Measurements from ENCODE around the gene ZNF304.
A peak's percentile ranks its signal among the peaks of the same experiment; 100 is the strongest.

The ZNF304 gene

DNA sequence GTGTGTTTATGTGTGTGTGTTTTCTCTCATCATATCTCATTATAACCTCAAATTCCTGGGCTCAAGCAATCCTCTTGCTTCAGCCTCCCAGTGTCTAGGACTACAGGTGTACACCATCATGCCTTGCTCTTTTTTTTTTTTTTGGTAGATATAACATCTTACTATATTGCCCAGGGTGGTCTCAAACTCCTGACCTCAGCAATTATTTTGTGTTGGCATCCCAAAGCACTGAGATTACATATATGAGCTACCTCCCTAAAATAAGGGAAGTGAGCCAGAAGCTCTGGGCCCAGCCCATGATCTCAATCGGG lies 31.2 kb upstream of the ZNF304 start:
- no peak overlapping the region for H2BK120ac ChIP-seq (ENCODE audit: low read depth, low read length)
- peaks cover 11% of the 10 kb centered on the region for H3K79me1 ChIP-seq (ENCODE audit: low read depth, low read length)
- peak overlapping the region; percentile 81 for H3K27ac ChIP-seq (replicated peaks; ENCODE audit: low read length)
- H3K9ac ChIP-seq (ENCODE audit: low read depth, low read length, poor library complexity): no peak overlapping the region
- H3K4ac ChIP-seq (ENCODE audit: low read length): no peak overlapping the region
- peak overlapping the region; percentile 66 for H3K18ac ChIP-seq (ENCODE audit: low read length)
- H3K4me1 ChIP-seq (ENCODE audit: control insufficient read depth in 2 of 2, insufficient read depth in 1 of 2, low read depth in 1 of 2, low read length in 2 of 2): peaks cover 8 to 14% of the 10 kb centered on the region in 2 donors
- no peak overlapping the region for H4K91ac ChIP-seq (ENCODE audit: low read depth, low read length, poor library complexity)
- H2BK5ac ChIP-seq (ENCODE audit: low read length): no peak overlapping the region
- H2AK5ac ChIP-seq (ENCODE audit: low read depth, low read length): no peak overlapping the region
- peaks cover 8 to 14% of the 10 kb centered on the region in 2 donors for H3K36me3 ChIP-seq (replicated peaks in 1 of 2; ENCODE audit: control insufficient read depth in 2 of 2, insufficient read depth in 2 of 2, low read length in 2 of 2)
- H3K4me2 ChIP-seq (ENCODE audit: insufficient read depth, low read length, poor library complexity, severe bottlenecking): peak overlapping the region; percentile 63
- H3K14ac ChIP-seq (ENCODE audit: low read length): no peak overlapping the region
- WGBS, 2 donors (ENCODE audit: extremely low coverage in 2 of 2, insufficient read length in 2 of 2, insufficient replicate concordance in 1 of 2): no CpG with 5 or more reads among the region's 1 CpG
- H2BK12ac ChIP-seq (ENCODE audit: low read length): no peak overlapping the region
- DNase-seq (ENCODE audit: low spot score): no peak
- no peaks in the 10 kb centered on the region for H3K27me3 ChIP-seq (ENCODE audit: control insufficient read depth in 3 of 3, insufficient read depth in 3 of 3, low read depth in 1 of 3, low read length in 3 of 3)
- H3K23ac ChIP-seq (ENCODE audit: low read depth, low read length, poor library complexity): no peak overlapping the region
- H4K8ac ChIP-seq (ENCODE audit: low read depth, low read length): no peak overlapping the region
- H2BK15ac ChIP-seq (ENCODE audit: low read length): no peak overlapping the region
- no peaks in the 10 kb centered on the region for H3K9me3 ChIP-seq (replicated peaks in 1 of 2; ENCODE audit: control insufficient read depth in 2 of 2, insufficient read depth in 1 of 2, low read depth in 1 of 2, low read length in 2 of 2)
- peak overlapping the region; percentile 86 for H2AFZ ChIP-seq (ENCODE audit: low read length)
- H3K4me3 ChIP-seq (ENCODE audit: low read length in 2 of 2): peak overlapping the region; percentile 72 to 85

DNA sequence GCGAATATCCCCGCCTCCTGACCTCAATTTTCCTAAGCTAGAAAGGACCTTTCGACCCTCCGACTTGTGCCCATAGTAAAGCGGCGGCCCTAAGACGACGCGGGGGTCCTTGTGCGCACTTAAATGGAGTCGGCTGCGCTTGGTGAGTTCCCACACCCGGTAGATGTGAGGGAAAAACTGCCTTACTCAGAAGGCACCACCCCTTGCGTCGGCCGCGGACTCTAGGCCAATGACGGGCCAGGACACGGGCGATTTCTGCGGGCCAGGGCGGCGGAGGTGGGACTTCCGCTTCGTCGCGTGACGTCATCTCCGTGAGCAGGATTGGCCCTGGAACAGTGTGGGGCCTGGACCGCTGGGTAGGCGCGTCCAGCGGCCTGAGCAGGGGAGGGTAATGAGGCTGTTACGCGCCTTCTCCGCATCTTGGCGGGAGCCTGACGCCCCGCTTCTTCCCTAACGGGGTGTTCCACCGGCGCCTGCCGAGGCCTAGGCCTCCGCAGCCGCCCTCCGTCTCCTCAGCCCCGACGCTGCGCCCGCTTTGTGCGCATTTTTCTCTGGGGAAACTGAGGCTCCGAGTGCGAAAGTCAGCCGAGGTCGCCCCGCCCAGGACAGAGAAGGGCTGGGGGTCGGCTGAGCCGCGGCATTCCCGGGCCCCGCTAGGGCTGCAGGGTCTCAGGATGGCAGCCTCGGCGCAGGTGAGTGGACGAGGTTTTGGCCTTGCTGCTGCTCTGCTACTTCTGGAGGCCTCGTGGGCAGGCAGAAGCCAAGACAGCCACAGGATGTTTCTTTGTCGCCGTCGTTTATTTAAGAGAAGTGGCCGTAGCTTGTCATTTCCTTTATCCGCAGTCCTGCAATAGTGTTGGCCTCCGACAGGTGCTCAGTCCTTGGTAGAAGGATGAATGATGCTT lies 30.6 kb upstream of the ZNF304 start, which contains the start of gene ZNF543:
TSS of gene ZNF543 (plus strand) at position 293 of the 905 bp plus-strand sequence. CDS start at position 675, 382 bp downstream.
- peak; percentile 94 for DNase-seq (ENCODE audit: low spot score)
- H2BK5ac ChIP-seq (ENCODE audit: low read length): peak within 1 kb of the TSS; percentile 69
- peak within 1 kb of the TSS; percentile 94 for H3K9ac ChIP-seq (ENCODE audit: low read depth, low read length, poor library complexity)
- peak within 1 kb of the TSS; percentile 86 for H2AFZ ChIP-seq (ENCODE audit: low read length)
- H3K4me3 ChIP-seq (ENCODE audit: low read length in 2 of 2): peak within 1 kb of the TSS; percentile 72 to 91
- H4K91ac ChIP-seq (ENCODE audit: low read depth, low read length, poor library complexity): no peak within 1 kb of the TSS
- peaks cover 12 to 20% of the 10 kb centered on the region in 2 donors for H3K36me3 ChIP-seq (replicated peaks in 1 of 2; ENCODE audit: control insufficient read depth in 2 of 2, insufficient read depth in 2 of 2, low read length in 2 of 2)
- peak within 1 kb of the TSS; percentile 82 for H3K23ac ChIP-seq (ENCODE audit: low read depth, low read length, poor library complexity)
- H2BK12ac ChIP-seq (ENCODE audit: low read length): no peak within 1 kb of the TSS
- H3K27ac ChIP-seq (replicated peaks; ENCODE audit: low read length): peak within 1 kb of the TSS; percentile 81
- H3K14ac ChIP-seq (ENCODE audit: low read length): no peak within 1 kb of the TSS
- H4K8ac ChIP-seq (ENCODE audit: low read depth, low read length): no peak within 1 kb of the TSS
- peak within 1 kb of the TSS; percentile 94 for H3K18ac ChIP-seq (ENCODE audit: low read length)
- peak within 1 kb of the TSS; percentile 56 for H3K4ac ChIP-seq (ENCODE audit: low read length)
- H3K4me2 ChIP-seq (ENCODE audit: insufficient read depth, low read length, poor library complexity, severe bottlenecking): peak within 1 kb of the TSS; percentile 95
- no peak within 1 kb of the TSS for H2BK15ac ChIP-seq (ENCODE audit: low read length)
- H3K4me1 ChIP-seq (ENCODE audit: control insufficient read depth in 2 of 2, insufficient read depth in 1 of 2, low read depth in 1 of 2, low read length in 2 of 2): peaks cover 8 to 14% of the 10 kb centered on the region in 2 donors
- H3K79me1 ChIP-seq (ENCODE audit: low read depth, low read length): peaks cover 12% of the 10 kb centered on the region
- H3K27me3 ChIP-seq (ENCODE audit: control insufficient read depth in 3 of 3, insufficient read depth in 3 of 3, low read depth in 1 of 3, low read length in 3 of 3): no peaks in the 10 kb centered on the region
- no peaks in the 10 kb centered on the region for H3K9me3 ChIP-seq (replicated peaks in 1 of 2; ENCODE audit: control insufficient read depth in 2 of 2, insufficient read depth in 1 of 2, low read depth in 1 of 2, low read length in 2 of 2)
- no peak within 1 kb of the TSS for H2BK120ac ChIP-seq (ENCODE audit: low read depth, low read length)
- H2AK5ac ChIP-seq (ENCODE audit: low read depth, low read length): peak within 1 kb of the TSS; percentile 26
- WGBS, 2 donors (ENCODE audit: extremely low coverage in 2 of 2, insufficient read length in 2 of 2, insufficient replicate concordance in 1 of 2): no CpG with 5 or more reads among the region's 71 CpGs

DNA sequence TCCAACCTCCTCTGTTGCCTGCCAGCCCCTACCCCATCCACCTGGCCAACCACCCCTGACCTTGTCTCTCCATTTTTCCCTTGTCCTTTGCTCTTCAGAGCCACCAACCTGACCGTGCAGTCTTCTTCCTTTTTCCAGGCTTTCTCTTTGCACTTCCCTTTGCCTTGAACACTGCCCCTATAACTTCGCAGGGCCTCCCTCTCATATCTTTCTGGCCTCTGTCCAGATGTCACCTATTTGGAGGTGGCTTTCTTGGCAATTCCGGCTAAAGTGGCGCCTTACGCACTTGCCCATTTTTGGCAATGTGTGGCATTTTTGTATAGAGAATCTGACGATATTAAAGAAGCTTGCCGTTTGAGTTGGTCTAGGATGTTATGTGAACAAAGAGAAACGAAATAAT lies 30.0 kb upstream of the ZNF304 start:
- no CpG with 5 or more reads among the region's 8 CpGs for WGBS, 2 donors (ENCODE audit: extremely low coverage in 2 of 2, insufficient read length in 2 of 2, insufficient replicate concordance in 1 of 2)
- DNase-seq (ENCODE audit: low spot score): no peak

DNA sequence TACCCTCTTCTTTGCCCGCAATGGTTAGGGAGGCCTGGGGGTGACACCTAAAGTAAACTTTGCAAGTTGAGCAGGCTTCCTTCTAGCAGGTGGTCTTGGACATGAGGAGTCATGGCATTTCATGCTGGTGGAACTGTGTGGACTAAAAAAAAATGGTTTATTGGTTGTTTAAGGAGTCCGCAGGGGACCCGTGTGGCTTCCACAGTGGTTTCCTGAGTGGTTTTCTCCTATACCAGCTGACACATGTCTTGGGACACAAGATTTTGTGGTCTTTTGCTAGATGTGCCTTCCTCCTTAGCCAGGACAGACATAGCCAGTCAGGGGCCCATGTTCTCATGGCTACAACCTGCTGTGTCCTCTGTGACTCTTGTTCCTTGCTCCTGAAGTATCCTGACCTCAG lies 29.3 kb upstream of the ZNF304 start:
- H3K9me3 ChIP-seq (replicated peaks in 1 of 2; ENCODE audit: control insufficient read depth in 2 of 2, insufficient read depth in 1 of 2, low read depth in 1 of 2, low read length in 2 of 2): no peaks in the 10 kb centered on the region
- no peak overlapping the region for H2AK5ac ChIP-seq (ENCODE audit: low read depth, low read length)
- no peaks in the 10 kb centered on the region for H3K27me3 ChIP-seq (ENCODE audit: control insufficient read depth in 3 of 3, insufficient read depth in 3 of 3, low read depth in 1 of 3, low read length in 3 of 3)
- no CpG with 5 or more reads among the region's 3 CpGs for WGBS, 2 donors (ENCODE audit: extremely low coverage in 2 of 2, insufficient read length in 2 of 2, insufficient replicate concordance in 1 of 2)
- H3K4me1 ChIP-seq (ENCODE audit: control insufficient read depth in 2 of 2, insufficient read depth in 1 of 2, low read depth in 1 of 2, low read length in 2 of 2): peaks cover 8 to 14% of the 10 kb centered on the region in 2 donors
- H3K4ac ChIP-seq (ENCODE audit: low read length): no peak overlapping the region
- H4K91ac ChIP-seq (ENCODE audit: low read depth, low read length, poor library complexity): no peak overlapping the region
- no peak overlapping the region for H3K23ac ChIP-seq (ENCODE audit: low read depth, low read length, poor library complexity)
- H2BK120ac ChIP-seq (ENCODE audit: low read depth, low read length): no peak overlapping the region
- H2BK12ac ChIP-seq (ENCODE audit: low read length): no peak overlapping the region
- H4K8ac ChIP-seq (ENCODE audit: low read depth, low read length): no peak overlapping the region
- H3K18ac ChIP-seq (ENCODE audit: low read length): no peak overlapping the region
- no peak overlapping the region for H2BK5ac ChIP-seq (ENCODE audit: low read length)
- H3K9ac ChIP-seq (ENCODE audit: low read depth, low read length, poor library complexity): no peak overlapping the region
- peak overlapping the region; percentile 63 to 72 for H3K4me3 ChIP-seq (ENCODE audit: low read length in 2 of 2)
- H3K36me3 ChIP-seq (replicated peaks in 1 of 2; ENCODE audit: control insufficient read depth in 2 of 2, insufficient read depth in 2 of 2, low read length in 2 of 2): peaks cover 18 to 34% of the 10 kb centered on the region in 2 donors
- H3K14ac ChIP-seq (ENCODE audit: low read length): no peak overlapping the region
- peaks cover 12% of the 10 kb centered on the region for H3K79me1 ChIP-seq (ENCODE audit: low read depth, low read length)
- no peak overlapping the region for H3K4me2 ChIP-seq (ENCODE audit: insufficient read depth, low read length, poor library complexity, severe bottlenecking)
- H2AFZ ChIP-seq (ENCODE audit: low read length): no peak overlapping the region
- no peak for DNase-seq (ENCODE audit: low spot score)
- no peak overlapping the region for H3K27ac ChIP-seq (replicated peaks; ENCODE audit: low read length)
- no peak overlapping the region for H2BK15ac ChIP-seq (ENCODE audit: low read length)

More for the DNA sequence above, 30.0 kb upstream of the ZNF304 start:
- peak overlapping the region; percentile 72 to 91 for H3K4me3 ChIP-seq (ENCODE audit: low read length in 2 of 2)
- H2BK5ac ChIP-seq (ENCODE audit: low read length): no peak overlapping the region
- H2BK15ac ChIP-seq (ENCODE audit: low read length): no peak overlapping the region
- H2AK5ac ChIP-seq (ENCODE audit: low read depth, low read length): no peak overlapping the region
- peaks cover 16 to 27% of the 10 kb centered on the region in 2 donors for H3K36me3 ChIP-seq (replicated peaks in 1 of 2; ENCODE audit: control insufficient read depth in 2 of 2, insufficient read depth in 2 of 2, low read length in 2 of 2)
- peak overlapping the region; percentile 95 for H3K4me2 ChIP-seq (ENCODE audit: insufficient read depth, low read length, poor library complexity, severe bottlenecking)
- peak overlapping the region; percentile 94 for H3K9ac ChIP-seq (ENCODE audit: low read depth, low read length, poor library complexity)
- no peak overlapping the region for H4K8ac ChIP-seq (ENCODE audit: low read depth, low read length)
- no peak overlapping the region for H4K91ac ChIP-seq (ENCODE audit: low read depth, low read length, poor library complexity)
- peaks cover 8 to 14% of the 10 kb centered on the region in 2 donors for H3K4me1 ChIP-seq (ENCODE audit: control insufficient read depth in 2 of 2, insufficient read depth in 1 of 2, low read depth in 1 of 2, low read length in 2 of 2)
- no peak overlapping the region for H3K18ac ChIP-seq (ENCODE audit: low read length)
- no peak overlapping the region for H3K14ac ChIP-seq (ENCODE audit: low read length)
- H3K27ac ChIP-seq (replicated peaks; ENCODE audit: low read length): no peak overlapping the region
- H3K79me1 ChIP-seq (ENCODE audit: low read depth, low read length): peaks cover 12% of the 10 kb centered on the region
- H2BK12ac ChIP-seq (ENCODE audit: low read length): no peak overlapping the region
- H2BK120ac ChIP-seq (ENCODE audit: low read depth, low read length): no peak overlapping the region
- no peak overlapping the region for H3K23ac ChIP-seq (ENCODE audit: low read depth, low read length, poor library complexity)
- no peaks in the 10 kb centered on the region for H3K9me3 ChIP-seq (replicated peaks in 1 of 2; ENCODE audit: control insufficient read depth in 2 of 2, insufficient read depth in 1 of 2, low read depth in 1 of 2, low read length in 2 of 2)
- no peaks in the 10 kb centered on the region for H3K27me3 ChIP-seq (ENCODE audit: control insufficient read depth in 3 of 3, insufficient read depth in 3 of 3, low read depth in 1 of 3, low read length in 3 of 3)
- H3K4ac ChIP-seq (ENCODE audit: low read length): no peak overlapping the region
- H2AFZ ChIP-seq (ENCODE audit: low read length): peak overlapping the region; percentile 86
